ENCODE results near the gene LIMS1.
"Not testable (repeated sequence)": the region's sequence is repeated elsewhere in the genome, so short reads cannot be mapped to it uniquely, and the experiment has no call there.

LIMS1 gene

DNA sequence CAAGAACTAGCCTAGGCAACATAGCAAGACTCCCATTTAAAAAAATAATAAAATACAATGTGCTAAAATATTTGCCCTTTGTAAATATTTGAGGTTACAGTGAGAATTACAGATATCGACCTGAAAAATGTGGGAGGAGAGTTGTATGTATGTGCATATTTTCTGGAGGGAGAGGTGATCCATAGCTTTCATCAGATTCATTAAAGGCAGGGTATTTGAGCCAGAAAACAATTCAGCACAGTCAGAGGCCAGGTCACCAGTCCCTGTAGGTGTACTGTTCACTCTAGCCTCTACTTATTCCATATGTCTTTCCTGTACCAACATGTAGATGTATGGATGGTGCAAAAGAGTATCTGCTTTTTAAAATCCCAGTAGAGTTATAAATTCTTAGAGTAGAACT lies 136.0 kb downstream of the LIMS1 start:
- not testable (repeated sequence) for ATAC-seq

DNA sequence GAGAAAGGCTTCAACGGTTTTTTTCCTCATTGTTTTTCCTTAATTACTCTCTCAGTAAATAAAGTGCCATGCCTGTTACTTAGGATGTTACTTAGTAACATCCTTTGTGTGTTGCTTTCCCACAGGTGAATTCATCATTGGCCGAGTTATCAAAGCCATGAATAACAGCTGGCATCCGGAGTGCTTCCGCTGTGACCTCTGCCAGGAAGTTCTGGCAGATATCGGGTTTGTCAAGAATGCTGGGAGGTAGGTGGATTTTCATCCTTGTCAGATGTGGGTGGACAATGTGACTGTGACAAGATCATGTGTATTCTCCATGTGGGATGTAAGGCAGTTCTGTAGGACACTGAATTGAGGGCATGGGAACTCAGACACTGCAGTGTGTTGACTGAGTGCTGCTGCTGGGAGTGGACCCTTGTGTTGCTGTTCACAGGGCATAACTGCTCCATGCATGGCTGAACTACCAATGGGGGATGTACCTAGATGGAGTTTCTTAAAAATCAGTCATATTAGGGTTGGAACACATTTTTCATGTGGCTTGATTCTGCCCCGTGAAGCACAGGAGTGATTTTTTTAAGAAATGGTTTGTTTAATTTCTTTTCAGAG lies 138.0 kb downstream of the LIMS1 start:
- ATAC-seq: not testable (repeated sequence)

DNA sequence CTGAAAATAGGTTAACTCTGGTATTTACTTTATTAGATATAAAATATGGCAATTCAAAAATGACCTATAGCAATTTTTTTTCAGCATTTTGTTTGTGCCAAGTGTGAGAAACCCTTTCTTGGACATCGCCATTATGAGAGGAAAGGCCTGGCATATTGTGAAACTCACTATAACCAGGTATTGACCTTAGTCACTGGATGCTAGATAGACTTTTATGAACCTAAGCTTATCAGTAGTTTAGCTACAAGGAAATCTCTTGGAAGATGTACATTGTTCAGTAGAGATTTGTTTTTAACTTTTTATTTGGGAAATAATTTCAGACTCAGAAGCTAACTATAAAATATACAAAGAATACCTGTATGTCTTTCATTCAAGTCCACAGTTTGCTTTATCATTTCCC lies 142.3 kb downstream of the LIMS1 start:
- not testable (repeated sequence) for ATAC-seq

DNA sequence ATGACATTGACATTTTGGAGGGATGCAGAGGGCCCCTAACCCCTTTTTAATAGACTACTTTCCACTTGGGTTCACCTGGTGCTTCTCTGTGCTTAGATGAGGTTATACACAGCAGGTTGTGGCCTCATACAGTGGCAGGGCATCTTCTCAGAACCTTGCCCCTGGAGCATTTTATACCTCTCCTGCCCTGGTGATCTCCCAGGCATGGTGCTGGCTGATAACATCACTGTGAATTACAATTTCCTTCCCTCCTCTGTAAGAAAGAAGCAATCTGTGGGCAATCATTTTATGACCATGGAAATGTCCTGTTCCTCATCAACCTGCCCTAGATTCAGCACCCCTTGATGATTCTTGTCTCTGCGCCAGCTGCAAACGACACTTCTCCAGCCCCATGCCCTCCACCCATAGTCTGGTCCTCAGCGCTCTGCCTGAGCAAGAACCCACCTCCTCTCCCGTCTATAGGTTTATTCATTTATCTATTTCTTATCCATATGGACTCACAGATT lies 143.0 kb downstream of the LIMS1 start:
- not testable (repeated sequence) for ATAC-seq

DNA sequence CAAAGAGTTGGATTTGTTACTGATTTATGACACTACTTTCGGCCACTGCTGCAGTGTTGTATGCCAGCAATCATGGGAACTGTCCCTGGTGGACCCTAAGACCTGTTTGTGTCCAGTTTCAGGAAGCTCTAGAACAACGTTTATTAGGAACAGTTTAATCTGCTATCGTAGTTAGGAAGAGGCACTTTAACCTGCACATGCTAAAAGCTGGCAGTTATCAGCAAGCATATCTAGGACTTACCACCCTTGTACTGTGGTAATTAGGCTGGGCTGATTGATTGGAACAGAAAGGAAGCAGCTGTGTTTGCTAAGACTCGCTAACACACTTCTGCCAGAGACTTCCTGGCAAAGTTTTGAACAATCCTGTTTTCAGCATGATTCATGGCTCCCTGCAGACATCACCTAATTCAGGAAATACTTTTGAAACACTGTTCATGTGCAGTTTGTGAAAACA lies 144.0 kb downstream of the LIMS1 start:
- ATAC-seq: not testable (repeated sequence)

DNA sequence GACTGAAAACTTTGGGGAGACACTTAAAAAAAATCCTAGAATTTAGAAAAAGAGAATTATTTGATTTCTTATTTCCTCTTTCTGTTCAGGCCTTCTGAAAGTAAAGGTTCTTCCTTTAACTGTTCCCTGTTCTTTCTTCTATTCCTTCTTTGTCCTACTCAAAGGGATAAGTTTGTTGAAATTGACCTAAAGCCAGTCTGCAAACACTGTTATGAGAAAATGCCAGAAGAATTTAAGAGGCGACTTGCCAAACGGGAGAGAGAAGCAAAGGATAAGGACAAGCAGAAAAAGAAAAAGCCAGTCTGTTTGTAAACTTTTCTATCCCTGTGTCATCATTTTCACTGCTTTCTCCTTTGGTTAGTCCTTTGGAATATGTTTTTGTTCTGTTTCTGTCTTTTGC lies 146.5 kb downstream of the LIMS1 start:
- ATAC-seq: not testable (repeated sequence)

DNA sequence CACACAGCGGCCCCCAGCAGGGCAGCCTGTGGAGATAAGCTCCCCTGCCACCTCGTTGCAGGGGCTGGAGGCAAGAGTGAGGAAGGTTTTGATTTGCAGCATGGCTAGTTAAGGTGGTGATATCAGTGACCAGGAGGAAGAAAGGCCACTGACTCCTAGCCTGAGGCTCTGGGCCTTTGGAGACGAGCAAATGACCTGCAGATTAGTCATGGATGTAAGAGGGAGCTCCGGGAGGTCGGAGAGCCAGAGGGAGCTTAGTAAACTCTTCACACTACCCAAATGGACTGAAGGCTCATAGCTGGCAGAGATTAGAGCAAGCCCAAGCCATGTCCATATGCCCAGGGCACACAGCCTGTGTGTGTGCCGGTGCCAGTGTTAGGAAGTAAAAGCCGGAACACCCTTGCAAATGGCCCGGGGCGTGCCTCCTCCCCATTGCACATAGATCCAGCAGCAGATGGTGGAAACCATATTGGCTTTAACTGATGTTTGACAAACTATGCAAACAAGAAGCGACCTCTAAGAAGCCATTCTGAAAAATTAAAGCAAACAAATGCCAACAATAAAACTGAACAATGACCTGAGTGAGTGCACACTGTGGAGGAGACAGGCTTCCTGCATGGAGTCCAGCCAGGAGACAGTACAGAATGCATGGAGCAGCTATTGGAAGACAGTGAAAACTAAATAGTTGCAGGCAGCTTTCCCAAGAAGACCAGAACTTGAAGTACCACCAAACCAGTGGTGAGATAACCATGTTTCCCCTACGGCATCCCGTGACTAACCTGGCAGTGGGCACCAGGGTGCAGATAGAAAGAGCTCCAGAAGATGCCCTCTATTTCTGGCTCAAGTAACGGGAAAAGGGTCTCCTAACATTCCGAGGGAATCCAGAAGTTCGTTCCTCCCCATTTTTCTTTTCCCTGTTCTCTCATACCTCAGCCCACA lies 154.8 kb downstream of the LIMS1 start:
- not testable (repeated sequence) for ATAC-seq

DNA sequence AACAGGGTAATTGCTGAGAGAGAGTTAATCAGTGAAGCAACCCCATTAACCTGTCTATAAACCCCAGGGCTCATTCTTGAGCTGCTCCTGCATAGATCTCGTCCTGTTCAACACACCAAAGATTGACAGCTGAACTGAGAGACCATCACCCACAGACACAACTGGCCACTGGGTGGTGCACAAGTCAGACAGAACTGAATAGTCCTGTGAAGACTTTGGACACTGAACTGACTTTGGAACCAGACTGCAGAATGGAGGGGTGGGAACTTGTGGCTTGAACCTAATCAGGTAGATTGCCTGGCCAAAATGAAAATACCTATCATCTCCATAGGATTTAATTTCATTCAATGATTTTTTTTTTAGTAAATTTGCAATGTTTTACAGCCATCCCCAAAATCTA lies 155.7 kb downstream of the LIMS1 start:
- peak; percentile 44 to 48 for ATAC-seq

DNA sequence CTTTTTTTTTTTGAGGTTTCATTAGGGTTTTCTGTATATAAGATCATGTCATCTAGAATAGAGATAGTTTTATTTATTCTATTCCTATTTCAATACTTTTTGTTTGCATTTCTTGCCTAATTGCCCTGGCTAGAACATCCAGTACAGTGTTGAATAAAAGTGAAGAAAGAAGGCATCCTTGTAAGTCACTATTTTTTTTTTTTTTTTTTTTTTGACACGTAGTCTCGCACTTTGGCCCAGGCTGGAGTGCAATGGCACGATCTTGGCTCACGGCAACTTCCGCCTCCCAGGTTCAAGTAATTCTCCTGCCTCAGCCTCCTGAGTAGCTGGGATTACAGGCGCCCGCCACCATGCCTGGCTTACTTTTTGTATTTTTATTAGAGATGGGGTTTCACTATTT lies 157.2 kb downstream of the LIMS1 start:
- no peak for ATAC-seq

DNA sequence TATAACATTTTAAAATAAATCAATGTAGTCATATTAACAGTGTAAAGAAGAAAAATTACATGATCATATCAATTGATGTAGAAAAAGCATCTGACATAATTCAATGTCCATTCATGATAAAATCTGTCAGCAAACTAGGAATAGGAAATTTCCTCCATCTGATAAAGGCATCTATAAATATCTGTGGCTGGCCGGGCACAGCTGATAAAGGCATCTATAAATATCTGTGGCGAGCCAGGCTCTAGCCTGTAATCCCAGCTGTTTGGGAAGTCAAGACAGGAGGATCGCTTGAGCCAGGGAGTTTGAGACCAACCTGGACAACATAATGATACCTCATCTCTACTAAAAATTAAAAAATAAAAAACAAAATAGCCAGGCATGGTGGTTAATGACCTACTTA lies 166.9 kb downstream of the LIMS1 start:
- ATAC-seq: no peak

DNA sequence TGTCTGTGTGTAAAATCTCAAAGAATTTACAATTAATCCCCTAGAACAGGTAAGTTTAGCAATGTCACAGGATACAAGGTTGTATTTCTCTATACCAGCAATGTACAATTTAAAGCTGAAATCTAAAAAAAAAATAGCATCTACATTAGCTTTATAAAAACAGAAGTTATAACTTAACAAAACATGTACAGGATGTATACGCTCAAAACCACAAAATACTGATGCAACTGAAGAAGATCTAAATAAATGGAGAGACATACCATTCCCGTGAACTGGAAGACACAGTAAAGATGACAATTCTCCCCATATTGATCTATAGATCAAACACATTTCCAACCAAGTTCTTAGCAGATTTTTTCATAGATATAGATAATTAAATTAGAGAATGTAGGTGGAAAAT lies 167.5 kb downstream of the LIMS1 start:
- ATAC-seq: no peak

DNA sequence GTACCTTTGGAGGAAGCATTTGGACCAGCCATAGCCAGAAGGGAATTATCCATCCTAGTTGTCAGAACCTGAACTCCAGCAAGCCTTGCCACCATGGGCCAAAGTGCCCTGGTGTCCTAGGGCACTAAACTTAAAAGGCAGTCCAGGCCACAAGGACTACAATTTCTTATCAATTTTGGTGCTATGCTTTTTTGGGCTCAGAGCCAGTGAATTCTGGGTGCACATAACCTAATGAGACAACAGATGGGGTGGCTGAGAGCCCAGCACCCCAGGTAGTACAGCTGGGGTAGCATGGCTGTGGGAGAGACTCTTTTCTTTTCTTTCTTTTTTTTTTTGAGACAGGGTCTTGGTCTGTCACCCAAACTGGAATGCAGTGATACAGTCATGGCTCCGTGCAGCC lies 170.6 kb downstream of the LIMS1 start:
- no peak for ATAC-seq

DNA sequence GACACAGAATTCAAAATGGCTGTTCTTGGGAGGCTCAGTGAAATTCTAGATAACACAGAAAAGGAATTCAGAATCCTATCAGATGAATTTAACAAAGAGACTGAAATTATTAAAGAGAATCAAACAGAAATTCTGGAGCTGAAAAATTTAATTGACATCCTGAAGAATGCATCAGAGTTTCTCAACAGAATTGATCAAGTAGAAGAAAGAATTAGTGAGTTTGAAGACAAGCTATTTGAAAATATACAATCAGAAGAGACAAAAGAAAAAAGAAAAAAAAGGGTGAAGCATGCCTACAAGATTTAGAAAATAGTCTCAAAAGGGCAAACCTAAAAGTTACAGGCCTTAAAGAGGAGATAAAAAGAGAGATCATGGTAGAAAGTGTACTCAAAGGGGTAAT lies 173.0 kb downstream of the LIMS1 start:
- ATAC-seq: no peak

DNA sequence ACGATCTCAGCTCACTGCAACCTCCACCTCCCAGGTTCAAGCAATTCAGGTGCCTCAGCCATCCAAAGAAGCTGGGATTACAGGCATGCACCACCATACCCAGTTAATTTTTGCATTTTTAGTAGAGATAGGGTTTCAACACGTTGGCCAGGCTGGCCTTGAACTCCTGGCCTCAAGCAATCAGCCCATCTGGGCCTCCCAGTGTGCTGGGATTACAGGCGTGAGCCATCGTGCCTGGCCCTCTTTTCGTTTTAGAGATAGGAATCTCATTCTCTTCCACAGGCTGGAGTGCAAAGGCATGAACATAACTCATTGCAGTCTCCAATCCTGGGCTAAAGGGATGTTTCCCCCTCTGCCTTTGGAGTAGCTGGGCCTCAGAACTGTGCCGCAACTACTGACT lies 182.7 kb downstream of the LIMS1 start:
- not testable (repeated sequence) for ATAC-seq

DNA sequence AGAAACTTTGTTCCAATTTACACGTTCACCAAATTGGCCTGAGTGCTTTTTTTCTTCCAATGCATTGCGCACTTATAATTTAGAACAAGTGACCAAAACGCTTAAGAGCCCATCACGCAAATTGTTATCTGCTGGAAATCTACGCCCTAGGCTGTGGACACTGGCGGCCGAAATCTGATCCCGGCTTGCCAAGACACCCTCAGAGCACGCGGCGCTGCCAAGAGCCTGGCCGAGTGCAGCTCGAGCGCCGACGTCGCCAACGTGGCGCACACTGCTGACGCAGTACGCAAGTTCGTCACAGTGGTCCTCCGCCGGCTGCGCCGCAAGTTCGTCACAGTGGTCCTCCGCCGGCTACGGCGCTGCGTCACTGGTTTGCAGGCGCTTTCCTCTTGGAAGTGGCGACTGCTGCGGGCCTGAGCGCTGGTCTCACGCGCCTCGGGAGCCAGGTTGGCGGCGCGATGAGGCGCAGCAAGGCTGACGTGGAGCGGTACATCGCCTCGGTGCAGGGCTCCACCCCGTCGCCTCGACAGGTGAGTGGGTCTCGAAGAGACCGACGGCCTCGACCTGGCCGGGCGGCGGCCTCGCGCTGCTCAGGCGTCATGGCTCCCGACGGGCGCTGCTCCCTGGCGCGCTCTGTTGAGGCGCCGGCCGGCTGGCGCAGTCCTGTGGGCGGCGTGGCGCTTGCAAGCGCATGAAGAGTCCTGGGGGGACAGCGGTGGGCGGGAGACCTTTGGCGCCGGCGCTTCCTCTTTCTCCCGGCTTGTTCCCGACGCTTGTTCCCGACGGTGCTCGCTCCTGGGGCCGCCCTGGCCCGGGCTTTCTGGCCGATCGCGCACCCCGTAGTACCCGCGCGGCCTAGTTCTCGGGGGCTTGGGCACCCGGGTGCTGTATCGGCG lies 185.1 kb downstream of the LIMS1 start, which contains the start of gene RANBP2:
RANBP2 (plus strand) TSS at position 334 of the 896 bp plus-strand sequence; CDS start at position 459, 125 bp downstream.
- peak; percentile 98 to 99 for ATAC-seq

DNA sequence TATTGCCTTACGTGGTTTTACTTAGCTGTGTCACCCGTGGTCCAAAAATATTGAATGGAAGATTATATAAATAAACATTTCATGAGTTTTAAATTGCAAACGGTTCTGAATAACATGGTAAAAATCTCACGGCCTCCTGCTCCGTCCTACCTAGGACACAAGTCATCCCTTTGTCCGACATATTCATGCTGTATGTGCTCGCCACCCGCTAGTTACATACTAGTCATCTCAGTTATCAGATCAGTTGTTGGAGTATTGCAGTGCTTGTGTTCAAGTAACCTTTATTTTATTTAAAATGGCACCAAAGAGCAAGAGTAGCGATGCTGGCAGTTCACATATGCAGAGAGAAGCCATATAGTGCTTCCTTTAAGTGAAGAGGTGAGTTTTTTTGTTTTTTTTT lies 191.8 kb downstream of the LIMS1 start:
- not testable (repeated sequence) for ATAC-seq

DNA sequence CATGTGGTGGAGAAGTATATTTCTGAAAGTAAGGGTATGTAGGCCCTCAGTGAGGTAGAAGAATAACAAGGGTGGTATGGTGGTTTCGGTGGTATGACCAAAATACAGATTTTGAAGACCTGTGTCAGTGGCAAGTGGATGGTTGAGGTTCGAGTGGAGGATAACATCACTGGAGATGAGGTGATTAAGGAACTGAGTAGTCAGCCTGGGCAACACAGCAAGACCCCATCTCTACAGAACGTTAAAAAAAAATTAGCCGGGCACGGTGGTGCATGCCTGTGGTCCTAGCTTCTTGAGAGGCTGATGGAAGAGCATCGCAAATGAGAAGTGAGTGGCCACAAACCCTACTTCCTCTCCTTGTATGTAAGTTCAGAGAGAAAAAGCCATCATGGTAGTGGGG lies 200.4 kb downstream of the LIMS1 start:
- not testable (repeated sequence) for ATAC-seq

Measured in activated CD4-positive, CD25-positive, alpha-beta regulatory T cell treated with anti-CD3 and anti-CD28 coated beads, Interleukin-2, amount 50 U/mL, for 24 hours (primary cell).